NCI-H82 treated with DMSO at 0.1 percent for 48 hours (cell line): Measurements from ENCODE around the gene CAMSAP3.

ENCODE experiments used
- DNase-seq: peaks from one replicate; lab custom pipeline; 2025; ENCODE audit not compliant: unreplicated experiment; lab: John Stamatoyannopoulos, UW

Gene CAMSAP3

GRCh38 chr19:7612282-7613274 lies 16.9 kb downstream of the CAMSAP3 start:
- no peak for DNase-seq

GRCh38 chr19:7614859-7615741 lies 19.4 kb downstream of the CAMSAP3 start:
- no peak for DNase-seq

- no peak for DNase-seq
Observed at GRCh38 chr19:7617172-7617571, 21.5 kb downstream of the CAMSAP3 start.

GRCh38 chr19:7617735-7618134 lies 22.1 kb downstream of the CAMSAP3 start:
- DNase-seq, result no peak

- peak; percentile 49 for DNase-seq
Observed at GRCh38 chr19:7618348-7618747, 22.7 kb downstream of the CAMSAP3 start.

- DNase-seq, result peak; percentile 90
Observed at GRCh38 chr19:7618771-7619510, 23.3 kb downstream of the CAMSAP3 start.

- DNase-seq, result no peak
Observed at GRCh38 chr19:7619671-7620441, 24.2 kb downstream of the CAMSAP3 start.

- DNase-seq, result no peak
Observed at GRCh38 chr19:7620442-7621412, 25.1 kb downstream of the CAMSAP3 start.

GRCh38 chr19:7622933-7623685 lies 27.4 kb downstream of the CAMSAP3 start:
- DNase-seq, result no peak

- DNase-seq, result no peak
Observed at GRCh38 chr19:7623725-7624603, 28.3 kb downstream of the CAMSAP3 start.

GRCh38 chr19:7624810-7625209 lies 29.1 kb downstream of the CAMSAP3 start:
- DNase-seq, result no peak

- no peak for DNase-seq
Observed at GRCh38 chr19:7625763-7626372, 30.2 kb downstream of the CAMSAP3 start.

- no peak for DNase-seq
Observed at GRCh38 chr19:7627166-7627565, 31.5 kb downstream of the CAMSAP3 start.

GRCh38 chr19:7628589-7629311 lies 33.1 kb downstream of the CAMSAP3 start:
- no peak for DNase-seq

- peak; percentile 96 for DNase-seq
Observed at GRCh38 chr19:7629347-7630054, 33.8 kb downstream of the CAMSAP3 start, which contains the start of the genes PET100 and XAB2. Gene PET100 (plus strand): TSS chr19:7629793. CDS start chr19:7629834, 41 bp downstream. Gene XAB2 (minus strand): TSS chr19:7629545. CDS start chr19:7629527, 18 bp downstream.
